OCI-LY3 (cell line): Measurements from ENCODE around the gene WDFY4.

Experiments used
- CTCF ChIP-seq: fragments of 200-600, 300-600 bp; sonication (generic); IDR thresholded peaks from 2 replicates; pipeline ENCODE4 v1.5.1; 2014; ENCODE audit warnings: antibody characterized with exemption, low read length, low read depth
- EZH2phosphoT487 ChIP-seq: fragments of 200-600 bp; shearing (Covaris generic); IDR thresholded peaks from 2 replicates; pipeline ENCODE4 v1.6.1; 2018; ENCODE audit warnings: antibody characterized with exemption, mixed run types, low read depth

- no peak for TF ChIP-seq CTCF
- TF ChIP-seq EZH2phosphoT487, result no peak
Measured at GRCh38 chr10:48656914-48657305, 27.8 kb upstream of the WDFY4 start.
